Activated T-helper 1 cell treated with anti-CD3 and anti-CD28 coated beads, Interleukin-2, amount 50 U/mL, for 16 hours (primary cell): ENCODE results near the gene SERPINB3.
"Not testable (repeated sequence)": the region's sequence is repeated elsewhere in the genome, so short reads cannot be mapped to it uniquely, and the experiment has no call there.

Experiments
- DNase-seq, 2 donors: peaks; one replicate each; pipeline ENCODE4 v3.0.0-alpha.2; 2020; ENCODE audit warnings: low read depth in 1 of 2, low spot score in 1 of 2

Gene SERPINB3

DNA sequence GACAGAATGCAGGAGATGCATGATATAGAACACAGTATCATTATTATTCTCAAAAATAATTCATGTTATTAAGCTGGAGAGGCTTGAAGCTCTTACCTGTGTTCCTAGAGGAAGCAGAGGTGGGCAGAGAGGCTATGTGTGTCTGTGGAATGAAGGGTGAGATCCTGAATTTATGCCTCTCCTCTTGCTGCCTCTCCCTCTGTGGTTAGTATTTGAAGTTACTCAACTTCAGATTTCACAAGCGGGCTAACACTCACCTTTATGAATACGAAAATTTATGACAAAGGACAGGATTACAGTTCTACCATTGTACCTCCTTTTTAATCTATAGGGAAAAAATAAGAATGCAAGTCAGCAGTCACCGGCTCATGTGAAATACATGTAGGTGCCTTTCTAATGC, at the start of gene SERPINB3:
Gene SERPINB3 (minus strand): TSS at position 144 of the 400 bp plus-strand sequence. CDS start 677 bp downstream, outside the sequence.
- DNase-seq = not testable (repeated sequence)

DNA sequence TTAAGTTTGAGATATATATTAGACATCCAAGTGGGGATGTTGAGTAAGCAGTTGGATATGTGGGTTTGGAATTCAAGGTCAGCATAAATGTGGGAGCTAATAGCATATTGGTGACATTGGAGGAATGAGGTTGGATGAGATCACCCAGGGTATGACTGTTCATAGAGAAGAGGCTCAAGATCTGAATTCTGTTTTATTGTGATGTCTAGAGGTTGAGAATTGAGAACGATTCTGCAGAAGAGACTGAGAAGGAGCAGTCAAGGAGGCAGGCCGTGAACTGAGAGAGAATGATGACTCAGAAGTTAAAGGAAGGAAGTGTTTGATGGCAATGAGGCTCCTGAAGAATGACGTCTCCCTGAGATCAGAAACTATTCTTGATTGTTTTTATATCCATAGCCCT, 47.0 kb upstream of the SERPINB3 start:
- DNase-seq = no peak

DNA sequence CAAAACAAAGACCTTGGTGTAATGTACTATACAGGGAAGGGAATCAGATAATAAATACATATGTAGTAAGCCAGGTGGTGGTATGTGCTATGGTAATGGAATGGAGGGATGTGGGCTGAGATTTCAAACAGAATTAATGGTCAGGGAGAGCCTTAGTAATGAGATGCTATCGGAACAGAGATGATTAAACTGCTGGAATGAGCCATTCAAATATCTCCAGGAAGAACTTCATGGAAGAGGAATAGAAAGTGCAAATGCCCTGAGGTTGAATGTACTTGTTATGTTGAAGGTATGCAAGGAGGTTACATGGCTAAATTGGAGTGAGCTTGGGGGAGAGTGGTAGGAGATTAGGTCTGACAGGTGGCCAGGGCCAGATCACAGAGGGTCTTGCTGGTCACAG, 46.1 kb upstream of the SERPINB3 start:
- no peak for DNase-seq

DNA sequence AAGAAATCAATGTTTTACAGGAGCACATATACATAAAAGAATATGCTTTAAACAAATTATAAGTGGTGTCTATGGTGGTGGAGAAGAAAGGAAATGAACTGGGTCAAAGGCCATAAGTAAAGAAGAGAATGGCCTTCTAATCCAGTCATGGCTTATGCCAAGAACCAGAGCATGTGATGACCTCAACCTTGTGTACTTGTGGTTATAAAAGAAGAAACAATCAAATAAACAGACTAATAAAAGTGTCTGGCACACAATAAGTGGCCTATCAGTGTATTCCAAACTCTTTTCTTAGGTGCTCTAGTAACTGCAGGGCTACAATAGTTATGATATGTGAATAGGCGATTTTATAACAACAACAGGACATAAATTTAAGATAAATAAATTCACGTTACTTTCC, 43.7 kb upstream of the SERPINB3 start:
- no peak for DNase-seq

DNA sequence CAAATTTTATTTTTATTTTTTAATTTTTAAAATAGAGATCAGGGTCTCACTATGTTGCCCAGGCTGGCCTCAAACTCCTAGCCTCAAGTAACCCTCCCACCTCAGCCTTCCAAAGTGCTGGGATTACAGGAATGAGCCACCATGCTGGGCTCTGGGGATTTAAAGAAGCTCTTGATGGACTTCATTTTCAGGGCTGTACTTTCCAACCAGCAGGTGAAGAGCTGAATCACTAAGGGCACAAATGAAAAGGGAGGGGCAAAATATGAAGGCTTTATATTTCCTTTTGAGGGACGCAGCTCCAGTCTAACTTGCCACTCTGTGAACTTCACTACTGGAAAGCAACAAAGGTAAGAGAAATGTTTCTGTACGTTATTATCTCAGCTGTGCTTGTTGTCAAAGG, 41.0 kb upstream of the SERPINB3 start, which contains the start of gene SERPINB11:
Gene SERPINB11 (plus strand): TSS at position 301 of the 400 bp plus-strand sequence. CDS start 7,234 bp downstream, outside the sequence.
- no peak for DNase-seq

DNA sequence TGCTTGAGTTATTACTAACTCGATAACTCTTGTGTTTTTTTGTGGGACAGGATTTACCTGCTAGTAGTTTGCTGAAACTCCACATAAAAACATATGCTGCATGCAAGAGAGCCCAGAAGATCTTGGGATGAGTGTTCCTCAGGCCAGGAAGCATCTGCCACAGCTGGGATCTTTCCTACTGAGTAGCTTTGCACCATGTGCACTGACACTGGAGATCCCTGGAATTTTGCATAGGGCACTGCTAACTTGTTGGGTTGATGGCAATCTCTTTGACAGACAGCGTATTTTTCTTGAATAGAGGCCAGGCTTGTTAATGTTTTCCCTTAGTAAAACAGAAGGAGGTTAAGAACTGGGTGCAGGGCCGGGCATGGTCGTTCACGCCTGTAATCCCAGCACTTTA, 40.3 kb upstream of the SERPINB3 start:
- no peak for DNase-seq

DNA sequence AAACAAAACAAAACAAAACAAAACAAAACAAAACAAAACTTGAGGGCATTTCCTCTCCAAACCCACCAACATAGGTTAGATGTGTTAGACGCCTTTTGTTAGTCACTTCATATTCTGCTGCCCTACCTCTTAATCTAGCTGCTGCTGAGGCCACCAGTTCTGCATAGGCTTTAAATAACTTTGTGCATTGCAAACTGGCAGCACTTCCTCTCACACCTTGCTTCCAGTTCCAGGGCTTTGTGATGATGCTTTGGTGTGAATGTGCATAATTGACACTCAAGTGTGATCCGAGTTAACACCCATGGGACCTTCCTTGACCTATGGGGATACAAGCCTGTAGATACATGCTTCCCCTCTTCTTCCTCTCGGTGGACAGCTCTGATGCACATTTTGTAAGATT, 38.8 kb upstream of the SERPINB3 start:
- DNase-seq = no peak

DNA sequence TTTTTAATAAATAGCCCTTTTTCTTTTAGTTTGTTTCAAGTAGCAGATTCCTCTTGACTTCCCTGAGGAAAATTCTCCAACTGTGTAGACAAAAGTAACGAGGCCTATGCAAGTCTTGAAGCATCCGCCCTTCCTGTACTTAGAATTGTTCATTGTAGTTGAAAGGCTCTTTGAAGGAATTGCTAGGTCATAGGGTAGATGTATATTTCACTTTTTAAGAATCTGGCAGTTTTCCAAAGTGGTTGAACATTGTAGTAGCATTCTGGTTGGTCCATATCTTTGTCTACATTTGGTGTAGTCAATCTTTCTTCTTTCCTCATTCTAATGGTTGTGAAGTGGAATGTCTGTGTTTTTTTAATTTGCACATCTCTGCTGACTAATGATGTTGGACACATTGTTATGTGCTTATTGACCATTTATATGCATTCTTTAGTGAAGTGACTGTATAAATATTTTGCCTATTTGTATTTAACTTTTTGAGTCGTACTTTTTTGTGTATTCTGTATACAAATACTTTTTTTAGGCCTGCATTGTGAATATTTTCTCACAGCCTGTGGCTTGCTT, 35.5 kb upstream of the SERPINB3 start:
- no peak for DNase-seq

DNA sequence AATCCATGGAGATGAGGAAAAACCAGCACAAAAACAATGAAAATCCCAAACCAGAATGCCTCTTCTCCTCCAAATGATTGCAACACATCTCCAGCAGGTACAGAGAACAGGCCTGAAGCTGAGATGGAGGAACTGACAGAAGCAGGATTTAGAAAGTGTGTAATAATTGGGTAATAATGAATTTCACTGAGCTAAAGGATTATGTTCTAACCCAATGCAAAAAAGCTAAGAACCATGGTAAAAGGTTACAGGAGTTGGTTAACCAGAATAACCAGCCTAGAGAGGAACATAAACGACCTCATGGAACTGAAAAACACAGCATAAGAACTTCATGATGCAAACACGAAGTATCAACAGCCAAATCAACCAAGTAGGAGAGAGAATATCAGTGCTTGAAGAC, 27.4 kb upstream of the SERPINB3 start:
- no peak for DNase-seq

DNA sequence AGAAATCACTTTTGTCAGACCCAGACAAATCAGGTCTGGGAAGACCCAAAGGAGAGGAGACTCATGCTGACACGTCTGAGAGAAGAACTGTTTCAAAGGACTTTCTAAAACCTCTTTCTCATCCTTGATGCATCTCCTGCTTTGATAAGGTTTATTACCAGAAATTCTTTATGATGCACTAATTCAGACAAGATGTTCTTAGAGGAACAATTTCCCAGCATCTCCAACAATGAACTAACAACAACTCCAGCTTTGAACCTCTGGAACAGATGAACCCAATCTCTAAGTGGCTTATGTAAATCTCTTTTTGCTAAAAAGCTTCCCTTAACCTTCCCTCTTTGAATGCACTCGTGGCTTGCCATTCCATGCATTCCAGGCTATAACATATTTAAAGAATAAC, 25.2 kb upstream of the SERPINB3 start:
- no peak for DNase-seq

DNA sequence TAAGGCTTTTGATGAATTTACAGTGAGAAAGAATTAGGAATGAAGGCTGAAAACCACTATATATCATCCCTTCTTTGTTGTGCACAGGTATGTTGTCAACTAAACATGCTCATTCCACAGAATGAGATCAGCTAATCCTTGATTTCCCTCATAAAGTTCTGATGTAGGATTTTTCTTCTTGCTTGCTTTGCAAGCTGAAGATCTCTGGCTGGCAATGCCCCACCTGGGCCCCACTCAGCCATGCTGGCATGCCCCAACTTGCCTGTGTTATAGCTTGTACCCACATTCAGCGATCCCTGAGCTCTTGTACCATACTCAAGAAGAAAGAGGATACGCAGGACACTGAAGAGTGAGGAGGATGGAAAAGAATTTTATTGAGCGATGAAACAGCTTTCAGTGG, 23.0 kb upstream of the SERPINB3 start:
- no peak for DNase-seq

DNA sequence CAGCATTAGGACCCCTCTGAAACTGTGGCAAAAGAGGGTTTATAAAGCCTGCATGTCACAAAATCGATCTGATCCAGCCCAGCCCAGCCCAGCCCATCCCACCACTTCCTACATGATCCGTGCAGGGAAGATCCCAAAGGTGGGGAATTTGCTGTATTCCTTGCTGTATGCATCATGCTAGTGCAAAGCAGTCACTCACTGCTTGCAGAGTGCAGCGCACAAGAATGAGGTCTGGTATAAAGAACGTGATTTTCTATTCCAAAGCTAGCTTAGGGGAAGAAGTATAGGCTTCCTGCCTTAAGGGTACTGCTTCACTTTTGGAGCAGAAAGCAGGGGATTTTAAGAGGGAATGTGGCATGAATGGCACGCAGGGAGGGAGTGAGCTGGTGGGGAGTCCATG, 22.2 kb upstream of the SERPINB3 start:
- DNase-seq = no peak

DNA sequence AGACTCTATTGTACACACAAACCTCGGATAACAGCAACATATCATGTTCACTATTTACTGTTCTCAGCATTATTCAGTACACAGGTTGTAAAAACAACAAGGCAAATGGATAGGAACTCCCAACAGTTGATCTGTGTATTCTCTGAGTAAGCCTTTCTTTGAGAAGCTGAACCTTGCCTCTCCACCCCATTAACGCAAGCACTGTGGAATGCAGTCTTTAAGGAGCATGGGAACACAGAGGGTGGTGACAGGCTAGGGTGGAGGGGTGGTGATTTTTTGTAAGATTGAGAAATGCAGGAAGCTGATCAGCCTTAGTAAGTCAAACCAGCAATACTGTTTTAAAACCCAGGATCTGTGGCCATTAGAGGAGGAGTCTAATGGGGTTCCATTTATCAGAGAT, 21.5 kb upstream of the SERPINB3 start:
- DNase-seq = no peak

DNA sequence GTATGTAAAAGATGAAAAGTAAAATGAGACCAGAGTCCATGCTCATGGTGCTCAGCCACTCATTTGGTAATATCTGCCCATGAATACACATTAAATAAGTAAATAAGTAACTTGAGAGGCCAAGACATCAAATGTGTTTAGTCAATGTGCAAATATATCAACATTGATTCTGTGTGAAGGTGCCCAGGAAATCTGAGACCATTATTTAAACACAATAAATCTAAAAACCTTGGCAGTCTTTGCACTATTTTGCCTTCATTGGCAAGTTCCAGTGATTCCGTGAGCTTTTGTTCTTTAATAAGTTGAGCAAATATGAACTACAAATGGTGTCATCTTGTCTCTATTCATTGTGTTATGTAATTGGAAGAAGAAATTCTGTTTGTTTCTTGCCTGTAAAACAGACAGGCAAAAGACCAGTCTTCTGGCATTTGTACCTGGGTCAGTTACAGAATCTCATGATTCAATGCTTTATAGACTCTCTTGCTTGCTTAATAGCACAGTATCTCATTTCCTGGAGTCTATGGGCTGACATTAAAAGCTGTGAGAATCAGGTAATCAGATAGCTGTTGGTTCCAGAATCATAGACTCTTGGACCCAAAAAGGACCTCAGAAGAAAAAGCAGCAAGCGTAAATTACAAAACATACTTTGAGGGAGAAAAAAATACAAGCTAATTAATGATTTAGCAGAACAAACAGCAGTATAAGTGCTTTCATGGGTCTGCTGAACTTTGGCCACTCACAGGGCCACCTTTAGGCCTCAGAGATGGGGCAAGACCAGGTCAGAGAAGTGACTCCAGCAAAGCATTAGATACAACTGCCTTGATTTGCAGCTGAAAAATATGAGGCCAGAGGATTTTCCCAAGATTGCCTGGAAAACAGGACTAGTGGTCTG, 20.0 kb upstream of the SERPINB3 start:
- DNase-seq = no peak

DNA sequence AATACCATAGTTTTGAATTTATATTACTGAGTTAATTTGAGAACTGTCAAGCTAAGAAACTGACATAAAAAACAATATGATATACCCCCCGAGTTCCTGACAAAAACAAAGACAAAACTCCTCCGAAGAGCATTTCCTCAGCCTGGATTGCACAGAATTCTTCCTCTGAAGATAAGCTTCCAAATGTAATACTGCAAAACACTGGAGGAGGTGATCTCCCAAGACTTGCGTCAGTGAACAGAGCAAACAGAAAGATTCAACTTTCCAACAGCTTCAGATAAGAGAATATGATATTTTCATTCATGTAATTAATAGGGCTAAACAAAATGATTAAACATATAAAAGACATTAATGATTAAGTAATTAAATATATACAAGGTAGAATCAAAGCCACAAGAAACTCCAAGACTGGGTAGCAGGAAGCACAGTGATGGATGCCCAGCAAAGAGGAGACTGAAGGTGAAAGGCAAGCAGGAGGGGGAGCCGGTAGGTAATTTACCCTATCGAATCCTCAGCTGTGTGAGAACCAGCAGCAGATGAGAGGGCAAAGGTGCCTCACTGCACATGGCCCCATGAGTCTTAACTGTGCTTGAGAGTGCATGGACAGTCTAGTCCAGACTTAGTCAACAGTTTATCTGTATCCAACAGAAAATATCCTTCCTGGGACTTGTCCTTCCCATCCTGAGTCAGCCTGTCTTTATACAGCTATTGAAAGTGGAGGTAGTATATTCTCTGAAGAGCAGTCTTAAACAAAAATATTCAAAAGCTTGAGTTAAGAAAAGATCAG, 18.3 kb upstream of the SERPINB3 start:
- DNase-seq = no peak

DNA sequence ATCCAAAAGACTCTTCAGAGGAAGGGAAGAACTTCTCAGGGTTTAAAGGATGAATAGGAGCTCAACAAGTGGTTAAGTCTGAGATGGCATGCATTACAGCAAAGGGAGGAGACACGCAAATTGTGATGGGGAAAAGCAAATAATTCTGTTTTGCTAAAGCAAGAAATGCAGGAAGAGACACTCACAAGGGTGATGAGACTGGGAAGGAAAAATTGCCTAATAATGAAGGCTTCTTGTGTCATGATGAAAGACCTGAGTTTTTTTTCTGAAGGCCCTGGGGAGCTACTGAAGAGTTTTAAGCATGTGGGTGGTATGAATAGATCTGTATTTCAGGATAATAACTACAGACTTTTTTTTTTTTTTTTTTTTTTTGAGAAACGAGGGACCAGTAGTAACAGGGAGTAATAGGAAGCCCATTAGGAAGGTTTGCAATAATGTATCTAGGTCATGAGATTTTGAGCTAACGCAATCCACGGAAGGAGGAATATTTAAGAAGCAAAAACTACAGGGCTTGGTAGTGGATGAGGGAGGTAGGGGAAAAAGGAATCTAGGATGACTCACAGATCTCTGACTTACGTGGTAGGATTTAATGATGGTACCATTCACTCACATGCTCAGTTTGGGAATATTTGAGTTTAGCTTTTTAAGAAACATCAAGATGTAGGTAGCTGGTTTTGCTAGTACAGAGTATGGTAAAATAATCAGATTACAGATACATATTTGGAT, 16.0 kb upstream of the SERPINB3 start:
- DNase-seq = no peak

DNA sequence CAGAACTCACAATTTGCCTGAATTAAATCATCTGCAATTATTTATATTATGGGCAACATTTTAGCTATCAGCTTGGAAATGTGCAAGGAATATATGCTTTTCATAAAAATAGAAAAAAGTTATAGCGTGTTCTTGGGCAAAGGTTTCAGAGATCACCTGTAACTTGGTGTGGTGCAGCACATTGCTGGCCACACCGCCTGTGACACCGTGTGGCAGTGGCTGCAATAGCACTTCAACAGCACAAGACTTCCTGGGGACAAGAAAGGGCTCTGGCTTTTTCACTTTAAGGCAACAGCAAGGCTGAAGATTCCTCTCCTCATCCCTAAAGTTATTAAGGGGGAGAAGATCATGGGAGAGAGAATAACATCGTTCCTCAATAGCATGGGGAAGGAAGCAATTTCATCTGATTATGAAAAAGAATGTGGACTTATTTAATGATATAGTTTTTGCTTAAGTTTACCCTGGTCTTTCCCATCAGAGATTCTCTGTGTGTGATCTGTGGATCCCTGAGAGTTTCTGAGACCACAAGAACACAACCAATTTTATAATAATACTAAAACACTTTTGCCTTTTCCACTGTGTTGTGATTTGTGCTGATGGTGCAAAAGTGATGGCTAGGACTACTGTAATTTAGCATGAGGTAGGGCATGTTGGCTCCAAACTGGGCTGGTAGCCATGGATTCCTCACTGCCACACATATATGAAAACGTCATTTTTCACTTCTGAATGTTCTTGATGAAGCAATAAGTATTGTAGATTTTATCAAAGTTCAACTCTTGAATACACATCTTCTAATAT, 15.0 kb upstream of the SERPINB3 start:
- no peak for DNase-seq

DNA sequence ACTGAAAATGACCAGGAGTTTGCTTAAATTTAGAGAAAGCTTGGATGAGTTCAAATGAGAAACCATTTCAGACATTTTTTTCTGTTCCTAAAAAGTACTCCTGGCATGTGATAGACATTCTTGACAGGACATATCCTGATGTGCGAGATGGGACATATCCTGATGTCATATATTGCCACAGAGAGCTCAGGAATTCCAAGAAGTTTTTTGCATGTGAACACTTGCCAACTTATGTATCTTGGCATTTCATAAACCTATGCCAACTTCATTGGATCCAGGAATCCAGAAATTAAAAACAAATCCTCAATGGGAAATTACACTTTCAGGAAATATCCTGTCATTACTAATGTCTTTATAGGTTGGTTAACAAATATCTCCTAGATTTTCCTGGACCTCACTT, 2.9 kb upstream of the SERPINB3 start:
- DNase-seq = no peak

DNA sequence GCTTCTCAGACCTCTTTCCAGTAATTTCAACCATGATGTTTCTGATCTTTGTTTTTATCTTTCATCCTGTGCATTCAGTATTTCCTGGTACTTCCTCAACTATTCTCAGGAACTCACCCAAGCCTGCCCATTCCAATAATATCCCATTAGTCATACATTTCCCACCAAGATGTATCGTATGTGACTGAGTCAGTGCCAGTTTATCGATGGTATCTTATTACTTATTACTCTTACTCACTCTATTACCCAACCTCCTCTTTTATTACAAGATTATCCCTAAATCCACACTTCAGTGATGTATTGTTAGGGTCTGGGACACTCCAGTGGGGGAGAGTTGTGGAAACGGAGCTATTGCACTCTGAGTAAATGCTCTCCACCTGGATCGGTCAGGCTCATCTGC, 2.8 kb downstream of the SERPINB3 start:
- DNase-seq = not testable (repeated sequence)

DNA sequence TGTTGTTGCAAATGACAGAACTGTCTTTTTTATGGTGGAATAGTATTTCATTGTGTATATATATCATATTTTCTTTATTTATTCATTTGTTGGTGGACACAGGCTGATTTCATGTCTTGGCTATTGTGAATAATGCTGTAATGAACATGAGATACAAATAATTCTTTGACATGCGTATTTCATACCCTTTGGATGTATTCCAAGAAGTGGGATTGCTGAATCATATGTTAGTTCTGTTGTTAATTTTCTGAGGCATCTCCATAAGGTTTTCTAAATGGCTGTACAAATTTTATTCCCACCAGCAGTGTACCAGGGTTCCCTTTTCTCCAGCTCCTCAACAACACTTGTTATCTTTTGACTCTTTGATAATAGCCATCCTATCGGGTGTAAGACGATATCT, 11.4 kb downstream of the SERPINB3 start:
- DNase-seq = not testable (repeated sequence)
